UCSD-AML1 (cell line): ENCODE measurements around the gene IGSF9B.
A peak's percentile ranks its signal among the peaks of the same experiment; 100 is the strongest.

Source experiments
- DNase-seq: peaks from one replicate; lab custom pipeline; 2025; ENCODE audit not compliant: unreplicated experiment; lab: John Stamatoyannopoulos, UW

Gene IGSF9B

GRCh38 chr11:133957900-133958299 lies 1.1 kb upstream of the IGSF9B start:
- no peak for DNase-seq

- DNase-seq, result no peak
Measured at GRCh38 chr11:133955945-133956421, 785 bp downstream of the IGSF9B start.

- no peak for DNase-seq
Measured at GRCh38 chr11:133955081-133955891, 1.5 kb downstream of the IGSF9B start.

GRCh38 chr11:133953999-133954398 lies 2.8 kb downstream of the IGSF9B start:
- no peak for DNase-seq

- DNase-seq, result no peak
Measured at GRCh38 chr11:133953547-133953946, 3.2 kb downstream of the IGSF9B start.

GRCh38 chr11:133952199-133953190 lies 4.3 kb downstream of the IGSF9B start:
- DNase-seq, result no peak

GRCh38 chr11:133951327-133952198 lies 5.2 kb downstream of the IGSF9B start:
- DNase-seq, result no peak

- no peak for DNase-seq
Measured at GRCh38 chr11:133950874-133951326, 5.9 kb downstream of the IGSF9B start.

- no peak for DNase-seq
Measured at GRCh38 chr11:133950421-133950820, 6.3 kb downstream of the IGSF9B start.

GRCh38 chr11:133949129-133949528 lies 7.6 kb downstream of the IGSF9B start:
- no peak for DNase-seq

- DNase-seq, result no peak
Measured at GRCh38 chr11:133948711-133949110, 8.1 kb downstream of the IGSF9B start.

GRCh38 chr11:133947321-133947756 lies 9.4 kb downstream of the IGSF9B start:
- DNase-seq, result peak; percentile 64

- DNase-seq, result no peak
Measured at GRCh38 chr11:133946541-133947318, 10.0 kb downstream of the IGSF9B start.

GRCh38 chr11:133946051-133946450 lies 10.7 kb downstream of the IGSF9B start:
- no peak for DNase-seq

GRCh38 chr11:133945087-133945974 lies 11.4 kb downstream of the IGSF9B start:
- peak; percentile 45 for DNase-seq

- DNase-seq, result no peak
Measured at GRCh38 chr11:133943950-133944698, 12.6 kb downstream of the IGSF9B start.

GRCh38 chr11:133942577-133942976 lies 14.2 kb downstream of the IGSF9B start:
- no peak for DNase-seq

GRCh38 chr11:133941546-133941945 lies 15.2 kb downstream of the IGSF9B start:
- no peak for DNase-seq
